ENCODE measurements around the gene SPRTN.

- TF ChIP-seq GABPA (IDR thresholded peaks at IDR 0.05 in 1 of 2, conservative IDR thresholded peaks at IDR 0.05 in 1 of 2), result no peak
- no peak for TF ChIP-seq YY1 (IDR thresholded peaks at IDR 0.05)
Measured at GRCh38 chr1:231335663-231336602, 2.2 kb upstream of the SPRTN start.
